Measurements from ENCODE around the gene UBASH3A.

The UBASH3A gene

GRCh38 chr21:42411197-42411869, 7.6 kb downstream of the UBASH3A start:
- no peak for DNase-seq (ENCODE audit: low read depth in 2 of 2)

- DNase-seq (ENCODE audit: low read depth in 2 of 2) = no peak
These were observed 8.4 kb downstream of the UBASH3A start for GRCh38 chr21:42411891-42412635.

- no peak for DNase-seq (ENCODE audit: low read depth in 2 of 2)
These were observed 8.9 kb downstream of the UBASH3A start for GRCh38 chr21:42412636-42412933.

- DNase-seq (ENCODE audit: low read depth in 2 of 2) = no peak
These were observed 9.4 kb downstream of the UBASH3A start for GRCh38 chr21:42413093-42413492.

GRCh38 chr21:42413500-42413899, 9.8 kb downstream of the UBASH3A start:
- DNase-seq (ENCODE audit: low read depth in 2 of 2) = no peak

- no peak for DNase-seq (ENCODE audit: low read depth in 2 of 2)
These were observed 10.4 kb downstream of the UBASH3A start for GRCh38 chr21:42414066-42414465.

DNA sequence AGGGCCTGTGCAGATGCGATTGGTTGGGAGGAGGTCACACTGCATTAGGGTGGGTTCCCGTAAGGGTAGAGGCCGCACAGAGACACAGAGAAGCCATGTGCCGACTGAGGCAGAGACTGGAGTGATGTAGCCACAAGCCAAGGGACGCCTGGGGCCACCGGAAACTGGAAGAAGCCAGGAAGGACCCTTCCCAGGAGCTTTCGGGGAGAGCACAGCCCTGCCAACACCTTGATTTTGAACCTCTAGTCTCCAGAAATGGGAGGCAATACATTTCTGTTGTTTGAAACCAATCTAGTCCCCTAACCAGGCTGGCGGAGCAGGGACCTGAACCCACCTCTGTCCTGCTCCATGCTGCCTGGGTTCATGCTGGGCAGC, 10.8 kb downstream of the UBASH3A start:
- DNase-seq (ENCODE audit: low read depth in 2 of 2) = no peak

DNA sequence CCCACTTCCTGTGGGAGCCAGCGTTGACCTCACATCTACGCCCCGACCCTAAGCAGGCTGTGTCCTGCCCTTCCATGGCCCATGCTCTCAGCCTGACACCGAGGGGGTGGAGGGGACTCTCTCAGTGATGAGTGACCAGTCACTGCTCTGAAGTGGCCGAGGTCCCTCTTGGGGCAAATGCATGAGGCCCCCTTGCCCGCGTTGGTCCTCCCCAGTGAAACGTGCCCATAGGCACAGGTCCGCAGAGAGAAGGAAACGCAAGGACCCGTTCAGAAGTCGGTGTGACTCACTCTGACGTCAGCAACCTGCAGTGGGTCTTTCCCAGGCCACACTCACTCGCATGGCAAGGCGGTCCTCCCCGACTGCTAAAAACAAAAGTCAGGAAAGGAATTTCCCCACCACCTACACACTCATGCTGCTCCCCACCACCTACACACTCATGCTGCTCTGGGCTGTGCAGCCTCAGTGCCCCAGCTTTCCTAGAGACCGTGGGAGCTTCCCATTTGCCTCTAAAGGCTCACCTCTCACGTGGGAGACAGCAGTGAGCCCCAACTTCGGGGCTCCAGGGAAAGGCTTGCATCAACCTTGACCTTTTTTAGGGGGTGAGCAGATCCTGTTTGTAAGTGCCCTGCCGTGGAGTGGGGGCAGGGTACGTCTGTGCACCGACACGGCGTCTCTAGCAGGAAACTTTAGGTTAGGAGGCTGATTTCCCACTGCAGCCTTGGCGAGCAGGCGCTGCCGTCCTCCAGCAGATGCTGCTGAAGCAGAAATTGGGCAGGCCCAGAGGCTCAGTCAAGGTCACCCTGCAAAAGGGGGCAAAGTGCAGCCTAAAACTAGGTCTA, 11.4 kb downstream of the UBASH3A start:
- peak; percentile 91 to 94 for DNase-seq (ENCODE audit: low read depth in 2 of 2)

DNA sequence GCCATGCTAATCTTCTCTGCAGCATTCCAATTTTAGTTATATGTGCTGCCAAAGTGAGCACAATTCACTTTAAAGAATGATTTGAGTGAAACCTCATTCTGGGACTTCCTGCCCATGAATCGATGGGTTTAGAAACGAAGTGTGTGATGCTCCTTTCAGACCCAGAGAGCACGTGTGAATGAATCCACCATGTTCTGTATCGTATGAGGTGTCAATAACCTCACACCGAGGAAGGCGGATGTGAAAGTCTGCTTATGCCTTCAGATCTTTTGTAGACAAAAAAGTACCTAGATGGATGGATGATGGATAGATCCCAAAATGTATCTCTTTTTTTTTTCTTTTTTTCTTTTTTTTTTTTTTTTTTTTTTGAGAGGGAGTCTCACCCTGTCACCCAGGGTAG, 13.8 kb downstream of the UBASH3A start:
- DNase-seq (ENCODE audit: low read depth in 2 of 2) = no peak

- DNase-seq (ENCODE audit: low read depth in 2 of 2) = no peak
These were observed 15.2 kb downstream of the UBASH3A start for GRCh38 chr21:42418886-42419285.

GRCh38 chr21:42419845-42420244, 16.1 kb downstream of the UBASH3A start:
- no peak for DNase-seq (ENCODE audit: low read depth in 2 of 2)

GRCh38 chr21:42421018-42421793, 17.5 kb downstream of the UBASH3A start:
- DNase-seq (ENCODE audit: low read depth in 2 of 2) = no peak

- no peak for DNase-seq (ENCODE audit: low read depth in 2 of 2)
These were observed 19.5 kb downstream of the UBASH3A start for GRCh38 chr21:42423197-42423675.

DNA sequence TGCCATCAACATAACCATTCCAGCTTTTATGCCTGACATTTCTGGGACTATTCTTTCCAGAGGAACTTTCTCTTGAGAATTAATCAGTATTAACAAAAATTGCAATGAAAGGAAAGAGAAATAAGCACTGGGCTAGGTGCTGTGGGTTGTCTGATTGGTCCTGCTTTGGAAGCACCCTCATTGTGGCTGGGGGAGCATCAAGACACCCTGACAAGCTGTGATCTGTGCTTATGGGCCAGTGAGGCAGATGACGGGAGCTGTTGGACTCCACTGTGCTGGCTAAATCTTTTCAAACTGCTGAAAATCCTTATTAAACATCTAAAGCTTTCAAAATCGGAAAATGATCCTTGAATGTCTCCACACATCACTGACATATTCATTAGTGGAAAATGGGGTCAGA, 20.0 kb downstream of the UBASH3A start:
- no peak for DNase-seq (ENCODE audit: low read depth in 2 of 2)

GRCh38 chr21:42424914-42425541, 21.3 kb downstream of the UBASH3A start:
- no peak for DNase-seq (ENCODE audit: low read depth in 2 of 2)

DNA sequence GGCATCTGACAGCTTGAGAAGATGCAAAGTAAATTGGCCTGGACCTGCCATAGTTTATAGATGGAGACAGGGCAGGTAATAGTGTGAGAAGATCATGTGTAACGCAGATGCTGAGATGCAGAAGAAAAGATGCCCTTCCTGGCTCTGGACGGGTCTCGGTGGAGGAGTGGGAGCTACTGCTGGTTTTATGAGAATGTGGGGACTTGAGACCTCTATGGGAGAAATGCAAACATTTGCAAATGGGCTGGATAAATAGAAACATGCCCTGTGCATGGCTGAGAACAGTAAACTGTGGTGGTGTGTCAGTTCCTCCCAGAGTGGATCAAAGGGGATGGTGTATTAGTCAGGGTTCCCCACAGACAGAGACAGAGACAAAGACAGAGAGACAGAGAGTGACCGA, 21.9 kb downstream of the UBASH3A start:
- no peak for DNase-seq (ENCODE audit: low read depth in 2 of 2)

- no peak for DNase-seq (ENCODE audit: low read depth in 2 of 2)
These were observed 22.7 kb downstream of the UBASH3A start for GRCh38 chr21:42426424-42426823.

GRCh38 chr21:42426876-42427480, 23.3 kb downstream of the UBASH3A start:
- DNase-seq (ENCODE audit: low read depth in 2 of 2) = no peak

- no peak for DNase-seq (ENCODE audit: low read depth in 2 of 2)
These were observed 24.2 kb downstream of the UBASH3A start for GRCh38 chr21:42427809-42428419.

GRCh38 chr21:42429021-42429420, 25.3 kb downstream of the UBASH3A start:
- no peak for DNase-seq (ENCODE audit: low read depth in 2 of 2)

GRCh38 chr21:42429856-42430255, 26.2 kb downstream of the UBASH3A start:
- DNase-seq (ENCODE audit: low read depth in 2 of 2) = no peak

Data from stimulated activated CD4-positive, alpha-beta T cell treated with anti-CD3 and anti-CD28 coated beads, Interleukin-4, amount 100 ng/mL, for 48 hours (primary cell).